GM15510 (cell line): ENCODE data around the gene RASAL1.

Experiments used
- POLR2A ChIP-seq: IDR thresholded peaks from 3 replicates; pipeline ENCODE4 v1.6.1; 2011; ENCODE audit warnings: borderline replicate concordance; ENCODE audit not compliant: insufficient read length; ENCODE audit errors: extremely low read depth

RASAL1 gene

DNA sequence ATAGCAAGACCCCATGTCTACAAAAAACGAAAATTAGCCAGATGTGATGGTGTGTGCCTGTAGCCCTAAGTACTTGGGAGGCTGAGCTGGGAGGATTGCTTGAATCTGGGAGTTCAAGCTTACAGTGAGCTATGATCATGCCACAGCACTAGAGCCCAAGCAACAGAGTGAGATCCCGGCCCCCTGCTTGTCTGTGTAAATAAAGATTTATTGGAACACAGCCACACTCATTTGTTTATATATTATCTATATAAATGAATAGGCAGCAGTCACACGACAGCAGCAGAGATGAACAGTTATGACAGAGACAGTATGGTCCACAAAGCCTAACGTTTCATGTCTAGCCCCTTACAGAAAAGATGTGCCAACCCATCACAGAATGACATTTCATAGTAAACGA lies 34.9 kb upstream of the RASAL1 start:
- TF ChIP-seq POLR2A: no peak

GRCh38 chr12:113169697-113170096 lies 34.1 kb upstream of the RASAL1 start:
- TF ChIP-seq POLR2A: no peak

DNA sequence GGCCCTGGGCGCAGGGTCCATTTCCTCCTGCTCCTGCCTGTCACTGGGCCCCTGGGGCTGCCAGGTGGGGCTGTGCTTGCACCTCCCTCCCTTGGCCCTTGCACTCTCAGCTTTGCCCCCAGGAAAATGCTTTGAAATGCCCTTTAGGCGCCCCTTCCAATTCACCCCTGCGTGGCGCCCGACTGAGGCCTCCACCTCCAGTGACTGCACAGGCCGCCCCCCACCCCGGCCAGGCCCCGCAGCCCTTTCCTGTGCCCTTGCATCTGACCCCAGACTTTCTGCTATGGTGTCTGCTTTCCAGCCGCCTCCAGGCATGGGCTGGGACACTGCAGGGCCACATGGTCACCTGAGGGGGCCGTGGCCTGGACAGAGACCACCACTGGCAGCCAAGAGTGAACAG lies 32.3 kb upstream of the RASAL1 start:
- no peak for TF ChIP-seq POLR2A

GRCh38 chr12:113165521-113166450 lies 30.2 kb upstream of the RASAL1 start:
- no peak for TF ChIP-seq POLR2A

DNA sequence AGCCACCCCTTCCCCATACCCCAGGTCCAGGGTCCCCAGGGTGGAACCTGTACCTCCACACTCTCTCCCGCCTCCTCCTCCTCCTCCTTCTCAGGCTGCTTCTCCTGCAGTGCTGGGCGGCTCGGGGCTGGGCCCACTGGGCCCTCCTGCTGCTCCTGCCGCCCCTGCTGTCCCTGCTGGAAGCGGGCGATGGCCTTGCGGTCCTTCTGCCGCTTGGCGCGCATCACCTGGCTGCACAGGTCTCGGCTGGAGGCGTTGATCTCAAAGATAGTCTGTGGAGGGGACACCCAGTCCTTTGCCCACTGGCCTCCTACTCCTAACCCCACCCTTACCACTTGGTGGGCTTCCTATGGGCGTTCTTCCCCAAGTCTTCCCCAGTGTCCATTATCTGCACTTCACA lies 28.5 kb upstream of the RASAL1 start:
- no peak for TF ChIP-seq POLR2A

DNA sequence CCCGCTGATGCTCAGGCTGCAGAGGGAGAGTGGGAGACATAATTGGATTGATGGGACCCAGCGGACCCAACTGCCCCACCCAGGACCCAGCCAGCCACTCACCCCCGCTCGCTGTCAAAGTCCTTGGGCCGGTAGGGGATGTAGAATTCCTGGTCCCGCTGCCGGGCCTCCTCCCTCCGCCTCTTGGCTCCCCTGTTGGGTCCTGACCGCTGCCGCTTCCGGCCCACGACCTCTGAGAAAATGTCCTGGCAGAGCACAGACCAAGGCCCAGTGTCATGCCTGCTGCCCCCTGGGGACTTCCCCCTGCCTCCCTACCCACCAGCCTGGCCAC lies 27.4 kb upstream of the RASAL1 start:
- no peak for TF ChIP-seq POLR2A

DNA sequence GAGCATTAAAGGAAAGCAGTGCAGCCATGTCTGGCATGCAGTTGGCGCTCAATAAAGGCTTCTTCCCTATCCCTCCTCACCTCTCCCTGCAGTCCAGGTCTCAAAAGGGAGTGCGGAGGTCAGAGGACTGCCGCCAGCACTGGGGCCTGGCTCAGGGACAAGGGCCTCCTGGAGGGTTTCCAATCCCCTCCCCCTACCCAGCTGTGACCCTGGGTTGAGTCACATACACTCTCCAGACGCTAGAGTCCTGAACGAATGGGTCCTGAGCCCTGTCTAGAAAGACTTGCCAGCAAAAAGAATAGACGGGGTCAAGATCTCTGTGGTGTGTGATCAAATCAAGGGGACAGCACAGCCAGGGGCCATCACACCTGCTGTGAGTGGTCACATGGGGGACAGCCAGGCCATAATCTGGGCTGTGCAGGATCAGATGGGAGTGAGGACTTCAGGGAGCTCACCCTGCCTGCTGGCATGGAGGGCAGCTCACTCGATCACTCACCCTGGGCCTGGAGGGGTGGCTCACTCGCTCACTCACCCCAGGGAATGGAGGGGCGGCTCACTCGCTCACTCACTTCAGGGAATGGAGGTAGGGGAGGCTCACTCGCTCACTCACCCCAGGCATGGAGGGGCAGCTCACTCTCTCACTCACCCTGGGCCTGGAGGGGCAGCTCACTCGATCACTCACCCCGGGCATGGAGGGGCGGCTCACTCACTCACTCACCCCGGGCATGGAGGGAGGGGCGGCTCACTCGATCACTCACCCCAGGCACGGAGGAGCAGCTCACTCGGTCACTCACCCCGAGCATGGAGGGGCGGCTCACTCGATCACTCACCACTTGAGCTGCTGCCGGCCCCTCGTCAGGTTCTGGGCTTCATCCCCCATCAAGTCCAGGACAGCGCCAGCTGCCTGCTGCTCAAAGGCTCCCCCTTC lies 26.8 kb upstream of the RASAL1 start:
- no peak for TF ChIP-seq POLR2A

DNA sequence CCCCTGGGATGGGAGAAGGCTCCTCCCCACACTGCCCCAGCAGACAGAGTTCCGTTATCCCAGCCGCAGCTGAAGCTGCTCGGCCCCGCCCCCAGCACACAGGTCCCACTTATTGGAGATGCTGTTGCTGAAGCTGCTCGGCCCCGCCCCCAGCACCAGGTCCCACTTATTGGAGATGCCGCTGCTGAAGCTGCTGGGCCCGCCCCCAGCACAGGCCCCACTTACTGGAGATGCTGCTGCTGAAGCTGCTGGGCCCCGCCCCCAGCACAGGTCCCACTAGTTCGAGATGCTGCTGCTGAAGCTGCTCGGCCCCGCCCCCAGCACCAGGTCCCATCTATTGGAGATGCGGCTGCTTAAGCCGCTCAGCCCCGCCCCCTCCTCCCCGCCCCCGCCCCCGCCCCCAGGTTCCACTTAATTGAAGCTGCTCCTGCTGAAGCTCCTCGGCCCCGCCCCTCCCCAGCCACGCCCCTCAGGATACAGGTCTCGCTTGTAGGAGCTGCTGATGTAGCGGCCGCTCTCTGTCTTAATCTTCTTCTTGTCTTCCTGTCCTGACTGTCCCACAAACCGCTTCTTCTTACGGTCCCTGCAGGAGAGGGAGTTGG lies 26.0 kb upstream of the RASAL1 start:
- TF ChIP-seq POLR2A: no peak

- TF ChIP-seq POLR2A: no peak
These were observed 24.4 kb upstream of the RASAL1 start for GRCh38 chr12:113159937-113160336.

DNA sequence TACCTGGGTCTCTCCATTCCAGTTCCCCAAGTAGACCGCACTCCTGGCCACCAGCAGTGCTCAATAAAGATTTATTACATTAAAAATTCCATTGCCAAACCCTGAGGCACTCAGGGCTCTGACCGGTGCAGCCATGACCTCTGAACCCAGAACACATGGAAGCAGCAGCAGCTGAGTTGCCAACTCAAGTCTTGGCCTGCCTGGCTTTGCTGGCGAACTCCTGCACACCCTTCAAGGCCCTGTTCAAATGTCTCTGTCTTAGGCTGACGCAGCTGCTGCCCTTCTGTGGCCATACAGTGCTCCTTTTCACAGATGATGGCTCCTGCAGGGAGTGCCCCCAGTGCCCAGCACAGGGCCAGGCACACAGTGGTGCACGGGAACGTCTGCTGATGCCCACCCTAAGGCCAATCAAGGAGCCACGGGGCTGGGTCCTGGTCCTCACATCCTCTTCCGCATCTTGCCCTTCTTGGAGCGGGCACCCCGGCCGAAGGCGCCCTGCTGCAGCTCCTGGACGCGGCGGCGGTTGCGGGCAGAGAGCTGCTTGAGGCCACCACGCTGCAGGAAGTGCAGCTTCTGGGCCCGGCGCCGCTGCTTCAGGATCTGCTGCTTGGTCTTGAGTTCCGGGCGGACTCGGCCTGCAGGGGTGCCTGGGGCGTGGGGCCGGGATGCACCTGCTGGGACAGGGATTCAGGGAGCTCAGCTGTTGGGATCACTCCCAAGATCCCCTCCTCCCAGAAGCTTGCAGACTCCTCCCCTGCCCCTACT lies 23.1 kb upstream of the RASAL1 start:
- TF ChIP-seq POLR2A: no peak

DNA sequence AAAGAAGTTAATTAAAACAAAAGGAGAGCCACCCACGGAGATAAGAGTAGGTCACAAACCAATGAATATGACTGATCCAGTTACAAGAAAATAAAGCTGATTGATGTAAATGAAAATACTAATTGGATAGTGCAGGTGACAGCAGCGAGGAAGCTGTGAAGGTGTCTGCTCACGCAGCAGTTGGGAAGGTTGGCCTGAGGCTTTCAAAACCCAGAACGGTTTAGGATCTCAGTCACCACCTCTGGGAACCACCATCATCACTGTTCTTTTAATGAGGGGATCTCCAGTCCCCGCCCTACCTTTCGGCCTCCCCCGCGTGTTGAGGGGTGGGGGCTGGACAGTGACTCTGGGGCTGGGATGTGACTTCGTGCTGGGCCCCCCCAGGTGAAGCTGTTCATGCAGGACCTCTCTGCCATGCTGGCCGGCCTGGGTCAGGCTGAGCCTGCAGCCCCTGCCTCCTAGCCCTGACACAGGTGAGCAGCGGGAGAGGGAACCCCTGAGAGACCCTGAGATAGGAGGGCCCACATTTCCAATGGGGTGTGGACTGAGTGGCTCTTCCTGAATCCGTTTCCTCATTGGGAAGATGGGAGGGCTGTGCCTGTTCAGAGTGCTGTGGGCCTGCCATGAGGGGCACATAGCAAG lies 21.8 kb upstream of the RASAL1 start:
- no peak for TF ChIP-seq POLR2A

DNA sequence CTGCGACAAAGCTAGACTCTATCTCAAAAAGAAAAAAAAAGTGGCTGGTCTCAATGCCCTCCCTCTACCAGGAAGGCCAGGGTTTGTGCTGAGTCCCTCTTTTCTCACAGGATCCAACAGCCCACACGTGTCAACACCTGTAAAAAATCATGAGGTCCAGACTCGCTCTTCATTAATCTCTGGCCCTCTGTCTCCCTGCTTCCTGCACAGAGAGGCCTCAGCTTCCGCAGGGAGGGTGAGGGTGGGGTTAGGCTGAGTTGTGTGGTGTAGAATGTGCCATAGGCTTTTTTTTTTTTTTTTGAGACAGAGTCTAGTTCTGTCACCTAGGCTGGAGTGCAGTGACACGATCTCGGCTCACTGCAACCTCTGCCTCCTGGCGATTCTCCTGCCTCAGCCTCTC lies 20.1 kb upstream of the RASAL1 start:
- TF ChIP-seq POLR2A: no peak

- TF ChIP-seq POLR2A: no peak
These were observed 19.5 kb upstream of the RASAL1 start for GRCh38 chr12:113155060-113155459.
